Stimulated activated CD4-positive, alpha-beta T cell treated with anti-CD3 and anti-CD28 coated beads, Interleukin-15, amount 100 ng/mL, for 1 hour (primary cell): ENCODE measurements around the gene GINS3.

Experiments used
- DNase-seq, 2 donors: peaks; one replicate each; pipeline ENCODE4 v3.0.0-alpha.2; 2020; ENCODE audit warnings: low read depth in 1 of 2, low spot score in 1 of 2

GINS3 gene

GRCh38 chr16:58392215-58393137, at the start of gene GINS3:
Gene GINS3 (plus strand): TSS chr16:58392471. CDS start chr16:58392602, 131 bp downstream.
- peak; percentile 56 to 69 for DNase-seq

GRCh38 chr16:58343562-58343961, 48.7 kb upstream of the GINS3 start:
- no peak for DNase-seq

GRCh38 chr16:58345574-58346354, 46.5 kb upstream of the GINS3 start:
- no peak for DNase-seq

- no peak for DNase-seq
These were observed 45.4 kb upstream of the GINS3 start for GRCh38 chr16:58346831-58347371.

GRCh38 chr16:58348986-58349385, 43.3 kb upstream of the GINS3 start:
- no peak for DNase-seq

GRCh38 chr16:58352690-58353089, 39.6 kb upstream of the GINS3 start:
- no peak for DNase-seq

GRCh38 chr16:58360041-58360634, 32.1 kb upstream of the GINS3 start:
- DNase-seq: no peak

GRCh38 chr16:58361726-58362125, 30.5 kb upstream of the GINS3 start:
- no peak for DNase-seq

DNA sequence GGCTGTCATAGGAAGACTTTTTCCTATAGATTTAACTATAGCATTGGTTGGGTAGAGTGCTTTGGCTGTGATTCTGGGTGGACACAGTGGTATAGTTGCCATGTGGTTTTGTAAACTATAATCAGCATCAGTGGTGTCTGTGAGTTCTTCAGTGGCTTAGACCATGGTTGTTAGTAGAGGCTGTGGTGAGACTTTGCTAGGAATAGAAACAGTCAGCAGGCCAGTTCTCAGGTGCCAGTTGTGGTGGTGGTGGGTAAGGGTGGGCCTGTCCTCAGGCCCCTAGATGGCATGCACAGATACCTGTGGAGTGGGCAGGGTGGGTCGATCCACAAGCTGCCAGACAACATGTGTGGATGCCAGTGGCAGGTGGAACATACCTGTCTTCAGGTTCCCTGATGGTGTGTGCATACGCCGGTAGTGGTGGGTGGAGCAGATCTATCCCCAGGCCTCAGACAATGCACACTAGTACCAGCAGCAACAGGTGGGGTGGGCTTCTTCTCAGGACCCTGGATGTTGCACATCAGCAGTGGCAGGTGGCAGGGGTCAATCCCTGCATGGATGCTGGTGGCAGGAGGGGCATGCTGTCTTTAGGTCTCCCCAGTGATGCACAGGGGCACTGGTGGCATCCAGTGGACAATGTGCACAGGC, 28.4 kb upstream of the GINS3 start:
- no peak for DNase-seq

GRCh38 chr16:58365623-58366022, 26.6 kb upstream of the GINS3 start:
- DNase-seq: no peak

DNA sequence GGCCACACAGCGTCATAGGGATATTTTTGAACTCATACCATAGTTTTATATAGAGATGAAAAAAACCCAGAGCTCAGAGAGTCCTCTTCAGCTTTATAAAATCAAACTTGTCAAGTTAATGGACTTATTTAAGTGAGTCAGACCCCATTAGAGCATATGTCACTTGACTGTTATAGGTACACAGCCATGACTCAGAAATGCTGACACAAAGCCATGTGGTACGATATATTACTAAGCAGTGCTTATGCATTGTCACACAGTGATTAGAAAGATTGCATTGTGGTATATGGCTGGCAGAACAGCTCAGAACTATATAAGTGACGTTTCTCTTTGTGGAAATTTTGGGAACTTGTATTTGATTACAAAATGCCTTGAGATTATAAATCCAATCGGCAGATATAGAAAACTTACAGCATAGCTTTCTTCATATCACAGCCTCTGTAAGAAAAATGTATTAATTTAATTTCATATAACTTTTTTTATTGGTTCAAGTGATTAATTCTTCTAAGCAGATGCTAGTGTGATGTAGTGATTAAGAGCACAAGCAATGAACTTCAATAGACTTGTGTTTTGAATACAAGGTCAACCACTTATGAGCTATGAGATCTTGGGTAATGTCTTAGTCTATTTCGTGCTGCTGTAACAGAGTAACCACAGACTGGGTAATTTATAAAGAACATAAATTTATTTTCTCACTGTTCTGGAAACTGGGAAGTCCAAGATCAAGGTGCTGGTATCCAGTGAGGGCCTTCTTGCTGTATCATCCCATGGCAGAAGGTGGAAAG, 25.8 kb upstream of the GINS3 start:
- no peak for DNase-seq

DNA sequence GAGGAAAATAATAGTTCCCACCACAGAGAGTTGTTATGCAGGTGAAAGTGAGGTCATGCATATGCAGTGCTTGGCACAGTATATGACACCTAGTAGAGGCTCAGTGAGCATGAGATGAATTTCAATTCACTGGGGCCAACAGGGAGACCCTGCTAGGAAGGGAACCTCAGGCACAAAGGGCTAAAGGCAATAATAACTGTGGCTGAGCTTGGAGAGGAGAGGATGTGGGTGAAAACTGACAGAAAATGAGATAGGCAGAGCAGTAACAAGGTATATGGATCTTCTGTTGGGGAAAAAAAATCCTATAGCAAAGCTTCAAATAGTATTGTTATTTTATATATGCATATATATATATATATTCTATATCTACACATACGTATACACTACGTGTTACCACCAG, 25.0 kb upstream of the GINS3 start:
- DNase-seq: no peak

DNA sequence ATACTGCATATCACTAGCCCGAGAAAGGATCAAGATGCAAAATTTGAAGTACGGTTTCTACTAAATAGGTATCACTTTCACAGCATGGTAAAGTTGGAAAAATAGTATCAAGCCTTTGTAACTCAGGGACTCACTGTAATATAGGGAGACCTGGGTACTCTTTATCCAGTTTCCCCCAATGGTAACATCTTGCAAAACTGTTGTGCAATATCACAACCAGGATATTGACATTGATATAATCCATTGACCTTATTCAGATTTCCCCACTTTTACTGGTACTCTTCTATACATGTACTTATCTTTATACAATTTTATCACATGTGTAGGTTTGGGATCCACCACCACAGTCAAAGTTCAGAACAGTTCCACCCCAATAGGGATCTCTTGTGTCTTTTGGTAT, 20.4 kb upstream of the GINS3 start:
- DNase-seq: no peak

GRCh38 chr16:58375386-58375785, 16.9 kb upstream of the GINS3 start:
- no peak for DNase-seq

DNA sequence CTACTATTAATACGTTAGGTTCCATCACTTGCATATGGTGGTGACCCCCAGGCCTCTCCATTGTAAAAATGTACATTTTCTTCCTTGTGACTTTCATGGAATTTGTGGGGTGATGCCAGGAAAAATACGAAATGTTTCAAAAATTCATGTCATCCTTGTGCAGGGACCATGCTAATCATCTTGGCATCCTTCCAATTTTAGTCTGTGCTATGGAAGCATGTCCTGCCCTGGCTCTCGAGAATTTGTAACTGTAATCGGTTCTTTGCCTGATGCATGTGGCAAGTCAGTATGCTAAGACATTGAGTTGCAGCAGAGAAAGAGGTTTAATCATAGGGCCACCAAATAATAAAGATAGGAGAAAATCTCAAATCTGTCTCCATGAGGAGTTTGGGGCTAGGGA, 14.3 kb upstream of the GINS3 start:
- DNase-seq: no peak

GRCh38 chr16:58378401-58378800, 13.9 kb upstream of the GINS3 start:
- DNase-seq: no peak

GRCh38 chr16:58379736-58380135, 12.5 kb upstream of the GINS3 start:
- no peak for DNase-seq

GRCh38 chr16:58381661-58382060, 10.6 kb upstream of the GINS3 start:
- DNase-seq: no peak

- no peak for DNase-seq
These were observed 7.7 kb upstream of the GINS3 start for GRCh38 chr16:58384437-58385055.
